RWPE2 (cell line): ENCODE data around the gene OPRL1.
A peak's percentile ranks its signal among the peaks of the same experiment; 100 is the strongest.

Experiments
- ATAC-seq: fragments of 200-7000 bp; cut with Tn5 transposase; 3 replicates; pipeline ENCODE4 v1.9.1; 2021; ENCODE audit warnings: low read depth
- DNase-seq: peaks from one replicate; pipeline ENCODE4 v3.0.0-alpha.2; 2020; ENCODE audit warnings: low spot score
- H3K27ac ChIP-seq: fragments of 450-650 bp; 2 replicates; pipeline ENCODE4 v1.5.1; 2017; ENCODE audit warnings: mild to moderate bottlenecking; ENCODE audit not compliant: poor library complexity, severe bottlenecking
- H3K27me3 ChIP-seq: fragments of 250-450 bp; sonication (Bioruptor Pico); 2 replicates; pipeline ENCODE4 v1.5.1; 2021; ENCODE audit warnings: mild to moderate bottlenecking, moderate library complexity; ENCODE audit not compliant: insufficient read depth, poor library complexity, severe bottlenecking
- H3K36me3 ChIP-seq: fragments of 250-450 bp; sonication (Bioruptor Pico); 2 replicates; pipeline ENCODE4 v1.5.1; 2020; ENCODE audit warnings: low read depth, mild to moderate bottlenecking, moderate library complexity
- H3K4me1 ChIP-seq: fragments of 250-450 bp; sonication (Bioruptor Pico); 2 replicates; pipeline ENCODE4 v1.5.1; 2021; ENCODE audit warnings: mild to moderate bottlenecking, moderate library complexity; ENCODE audit not compliant: insufficient read depth, poor library complexity, severe bottlenecking
- H3K4me3 ChIP-seq: fragments of 250-450 bp; sonication (Bioruptor Pico); 2 replicates; pipeline ENCODE4 v1.5.1; 2021; ENCODE audit warnings: mild to moderate bottlenecking, moderate library complexity; ENCODE audit not compliant: severe bottlenecking
- H3K9me3 ChIP-seq: fragments of 250-450 bp; sonication (Bioruptor Pico); 2 replicates; pipeline ENCODE4 v1.5.1; 2021; ENCODE audit warnings: mild to moderate bottlenecking, moderate library complexity; ENCODE audit not compliant: severe bottlenecking
- CTCF ChIP-seq: fragments of 450-650 bp; IDR thresholded peaks from one replicate; pipeline ENCODE4 v1.5.1; 2017; ENCODE audit warnings: mild to moderate bottlenecking, moderate library complexity; ENCODE audit not compliant: poor library complexity, severe bottlenecking

Gene OPRL1

GRCh38 chr20:64148581-64148980, 68.7 kb downstream of the OPRL1 start:
- DNase-seq, result peak; percentile 55
- no peak for ATAC-seq
- no peak overlapping the region for H3K27ac ChIP-seq
- TF ChIP-seq CTCF, result no peak
- H3K4me1 ChIP-seq, result peaks cover 16% of the 10 kb centered on the region
- H3K9me3 ChIP-seq, result no peaks in the 10 kb centered on the region
- no peak overlapping the region for H3K4me3 ChIP-seq
- no peaks in the 10 kb centered on the region for H3K36me3 ChIP-seq
- no peaks in the 10 kb centered on the region for H3K27me3 ChIP-seq

- no peak overlapping the region for H3K4me3 ChIP-seq
- H3K9me3 ChIP-seq, result no peaks in the 10 kb centered on the region
- peaks cover 16% of the 10 kb centered on the region for H3K4me1 ChIP-seq
- no peaks in the 10 kb centered on the region for H3K27me3 ChIP-seq
- no peak for TF ChIP-seq CTCF
- ATAC-seq, result no peak
- no peaks in the 10 kb centered on the region for H3K36me3 ChIP-seq
- peak; percentile 69 for DNase-seq
- no peak overlapping the region for H3K27ac ChIP-seq
These were observed 69.3 kb downstream of the OPRL1 start for GRCh38 chr20:64149141-64149540.

- peak; percentile 65 for DNase-seq
- H3K9me3 ChIP-seq, result no peaks in the 10 kb centered on the region
These were observed 70.1 kb downstream of the OPRL1 start for GRCh38 chr20:64149809-64150560.

More at GRCh38 chr20:64149809-64150560, 70.1 kb downstream of the OPRL1 start:
- Histone ChIP-seq H3K27ac (no peak overlapping the region), H3K4me1 (peaks cover 16% of the 10 kb centered on the region), H3K36me3 (no peaks in the 10 kb centered on the region), H3K27me3 (no peaks in the 10 kb centered on the region), H3K4me3 (no peak overlapping the region)
- TF ChIP-seq CTCF, result no peak
- ATAC-seq, result no peak
